Activated CD8-positive, alpha-beta T cell treated with anti-CD3 and anti-CD28 coated beads for 36 hours (primary cell): ENCODE results near the gene KIRREL3. TPM values are rescaled to one million over a fixed set of nuclear protein-coding genes. Genes with fewer than 3 reads are reported as not detected.

Experiments
- ATAC-seq: fragments of 200-7000 bp; cut with Tn5 transposase; one replicate; pipeline ENCODE4 v1.10.0; 2021; ENCODE audit warnings: mild to moderate bottlenecking, moderate library complexity
- CTCF ChIA-PET: fragments of 350-600 bp; sonication (Branson Sonifier 250); formaldehyde crosslinking; loops from one replicate; lab custom pipeline; 2021; ENCODE audit warnings: antibody characterized with exemption; lab: Charles Lee
- POLR2A ChIA-PET: fragments of 350-600 bp; sonication (Branson Sonifier 250); formaldehyde crosslinking; loops from one replicate; lab custom pipeline; 2021; ENCODE audit warnings: antibody characterized with exemption; lab: Charles Lee
- DNase-seq: peaks from one replicate; pipeline ENCODE4 v3.0.0-alpha.2; 2020
- H3K27ac Mint-ChIP-seq: one replicate; pipeline ENCODE4 v1.8.0; 2021; ENCODE audit warnings: mild to moderate bottlenecking, mixed read lengths
- H3K27me3 Mint-ChIP-seq: one replicate; pipeline ENCODE4 v1.8.0; 2021; ENCODE audit warnings: mixed read lengths
- H3K36me3 Mint-ChIP-seq: one replicate; pipeline ENCODE4 v1.8.0; 2021; ENCODE audit warnings: low read depth, mixed read lengths
- H3K4me1 Mint-ChIP-seq: one replicate; pipeline ENCODE4 v1.8.0; 2021; ENCODE audit warnings: low read depth, mixed read lengths
- H3K4me3 Mint-ChIP-seq: one replicate; pipeline ENCODE4 v1.8.0; 2021; ENCODE audit warnings: mild to moderate bottlenecking, moderate library complexity, mixed read lengths
- H3K9me3 Mint-ChIP-seq: one replicate; pipeline ENCODE4 v1.8.0; 2021; ENCODE audit warnings: mixed read lengths
- CTCF ChIP-seq: fragments of 200-600 bp; IDR thresholded peaks from one replicate; pipeline ENCODE4 v1.8.0; 2022; ENCODE audit warnings: antibody characterized with exemption, mild to moderate bottlenecking
- intact Hi-C: fragments of 100-400 bp; cut with micrococcal nuclease; formaldehyde crosslinking; loops from one replicate; pipeline ENCODE4 v1.10.0; 2022
- total RNA-seq, 2 experiments: library from RNA; stranded (reverse); gene quantifications; one replicate each; pipeline ENCODE4 v1.2.3, GENCODE V29; 2021

The KIRREL3 gene
- total RNA-seq, 2 experiments from 2014 or later, result not detected

- H3K36me3 Mint-ChIP-seq, result no peaks in the 10 kb centered on the region
- ChIA-PET CTCF (no interaction called here), POLR2A (no interaction called here)
- H3K27ac Mint-ChIP-seq, result no peak overlapping the region
- H3K27me3 Mint-ChIP-seq, result no peaks in the 10 kb centered on the region
- no peak for DNase-seq
- H3K4me1 Mint-ChIP-seq, result no peaks in the 10 kb centered on the region
- H3K4me3 Mint-ChIP-seq, result no peak overlapping the region
- no peak for TF ChIP-seq CTCF
- intact Hi-C loops, result no loop called here
- H3K9me3 Mint-ChIP-seq, result peaks cover 2% of the 10 kb centered on the region
- ATAC-seq, result no peak
Measured at GRCh38 chr11:127028648-127029047, 28.1 kb upstream of the KIRREL3 start.

DNA sequence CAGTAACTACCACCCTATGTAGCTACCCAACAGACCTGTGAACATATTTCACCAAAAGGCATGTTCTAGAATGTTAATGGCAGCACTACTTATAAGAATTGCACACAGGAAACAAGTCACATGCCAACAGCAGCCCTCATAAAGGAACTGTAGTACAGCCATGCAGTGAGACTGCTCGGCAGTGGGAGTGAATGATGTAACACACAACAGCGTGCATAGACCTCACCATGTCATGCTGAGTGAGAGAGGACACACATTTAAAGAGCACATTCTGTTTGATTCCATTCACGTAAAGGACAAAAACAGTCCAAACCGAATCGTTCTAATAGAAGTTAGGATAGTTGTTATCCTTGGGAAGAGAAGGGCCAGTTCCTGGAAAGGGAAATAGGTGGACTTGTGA, 27.2 kb upstream of the KIRREL3 start:
- no peak overlapping the region for H3K27ac Mint-ChIP-seq
- no peaks in the 10 kb centered on the region for H3K27me3 Mint-ChIP-seq
- no peak for DNase-seq
- no peak overlapping the region for H3K4me3 Mint-ChIP-seq
- intact Hi-C loops, result no loop called here
- no peaks in the 10 kb centered on the region for H3K4me1 Mint-ChIP-seq
- ChIA-PET POLR2A (no interaction called here), CTCF (no interaction called here)
- no peak for ATAC-seq
- TF ChIP-seq CTCF, result no peak
- no peaks in the 10 kb centered on the region for H3K36me3 Mint-ChIP-seq
- H3K9me3 Mint-ChIP-seq, result peaks cover 2% of the 10 kb centered on the region

GRCh38 chr11:127027000-127027399, 26.4 kb upstream of the KIRREL3 start:
- CTCF ChIA-PET, result no interaction called here
- no peak for TF ChIP-seq CTCF
- Mint-ChIP-seq H3K27me3 (no peaks in the 10 kb centered on the region), H3K4me1 (no peaks in the 10 kb centered on the region), H3K9me3 (no peaks in the 10 kb centered on the region), H3K36me3 (no peaks in the 10 kb centered on the region), H3K27ac (no peak overlapping the region), H3K4me3 (no peak overlapping the region)
- POLR2A ChIA-PET, result no interaction called here
- intact Hi-C loops, result no loop called here
- ATAC-seq (no peak), DNase-seq (no peak)

DNA sequence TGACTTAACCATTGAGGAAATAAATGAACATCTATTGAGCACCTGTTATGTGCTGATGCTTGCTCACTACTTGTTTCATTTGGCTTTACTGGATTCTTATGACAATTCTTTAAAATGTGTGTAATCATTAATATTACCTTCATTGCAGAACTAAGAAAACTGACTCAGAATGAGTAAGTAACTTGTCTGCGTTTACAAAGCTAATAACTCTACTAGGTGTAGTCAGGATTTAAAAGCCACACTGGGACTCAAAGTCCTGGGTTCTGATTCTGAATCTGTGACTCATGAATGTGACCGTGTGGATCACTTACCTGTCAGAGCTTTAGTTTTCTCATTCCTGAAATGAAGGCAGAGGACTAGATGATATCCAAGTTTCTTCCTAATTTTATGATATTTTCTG, 23.4 kb upstream of the KIRREL3 start:
- Mint-ChIP-seq H3K4me3 (no peak overlapping the region), H3K36me3 (no peaks in the 10 kb centered on the region), H3K27me3 (peaks cover 2% of the 10 kb centered on the region), H3K27ac (no peak overlapping the region), H3K9me3 (no peaks in the 10 kb centered on the region), H3K4me1 (no peaks in the 10 kb centered on the region)
- intact Hi-C loops, result no loop called here
- no peak for TF ChIP-seq CTCF
- ATAC-seq, result no peak
- ChIA-PET POLR2A (interaction anchor here (0.6 kb wide), 1 partner anchor 34 kb away, joined by 3 read pairs; no protein-coding TSS in a partner anchor), CTCF (no interaction called here)
- no peak for DNase-seq

DNA sequence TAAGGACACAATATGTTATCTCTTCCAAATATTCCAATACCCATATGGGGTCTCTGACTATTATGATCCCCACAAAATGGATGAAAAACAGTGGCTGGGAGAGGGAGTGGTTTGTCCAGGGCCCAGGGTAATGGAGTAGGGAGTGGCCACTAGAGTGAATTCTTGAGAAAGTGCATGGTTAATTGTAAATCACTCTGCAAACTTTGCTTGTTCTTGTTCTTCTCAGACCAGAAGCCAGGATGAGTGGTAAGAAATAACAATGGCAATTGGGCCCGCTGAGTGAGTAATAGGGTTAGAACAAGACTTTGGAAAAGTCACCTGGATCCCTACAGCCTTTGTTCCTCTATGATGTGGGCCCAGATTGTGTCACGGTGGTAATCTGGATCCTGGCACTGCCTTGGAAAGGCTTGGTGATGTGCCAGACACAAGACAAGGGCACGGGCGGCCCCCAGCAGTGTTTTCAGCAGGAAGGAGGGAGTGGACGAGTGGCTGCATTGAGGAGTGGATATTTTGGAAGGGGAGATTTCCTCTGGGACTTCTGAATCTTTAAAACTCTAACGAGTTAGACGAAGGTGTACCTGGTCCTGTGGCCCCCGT, 18.2 kb upstream of the KIRREL3 start:
- Mint-ChIP-seq H3K4me3 (no peak overlapping the region), H3K36me3 (no peaks in the 10 kb centered on the region), H3K9me3 (no peaks in the 10 kb centered on the region), H3K4me1 (no peaks in the 10 kb centered on the region), H3K27me3 (peaks cover 4% of the 10 kb centered on the region), H3K27ac (no peak overlapping the region)
- no peak for DNase-seq
- TF ChIP-seq CTCF, result no peak
- intact Hi-C loops, result no loop called here
- ATAC-seq, result no peak
- CTCF ChIA-PET, result no interaction called here
- POLR2A ChIA-PET, result no interaction called here
